ENCODE measurements around the gene CMTM4. TPM values are rescaled to one million over a fixed set of nuclear protein-coding genes. Genes with fewer than 3 reads are reported as not detected.

The CMTM4 gene
- total and polyA plus RNA-seq, 2 of the 8 experiments (the other 6 are each of a cell fraction or from before 2014, with no cell fraction given) = 35.3 to 51.7 TPM

DNA sequence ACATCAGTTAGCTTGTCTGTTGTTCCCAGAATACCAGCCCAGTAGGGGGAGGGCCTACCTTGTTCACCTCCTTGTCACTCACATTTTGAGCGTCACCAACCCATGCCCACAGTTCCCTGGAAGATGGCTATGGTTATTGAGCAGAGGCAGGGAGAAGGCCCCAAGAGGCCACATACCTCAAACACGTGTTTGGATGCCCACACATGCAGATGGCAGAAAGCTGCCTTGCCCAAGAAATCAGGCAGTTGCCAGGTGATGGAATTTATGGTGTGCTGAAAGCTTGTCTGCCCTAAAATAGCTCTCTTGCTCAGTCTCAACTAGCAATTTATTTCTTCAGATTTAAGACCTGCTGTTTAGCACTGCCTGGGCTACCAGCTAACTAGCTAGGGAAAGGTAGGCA, 16.5 kb upstream of the CMTM4 start:
- Histone ChIP-seq H4K5ac (ENCODE audit: insufficient read length, low read depth, low read length) (no peak overlapping the region), H2BK120ac (replicated peaks; ENCODE audit: low read depth, low read length) (no peak overlapping the region), H3K79me1 (ENCODE audit: low read depth, low read length) (no peaks in the 10 kb centered on the region; the same call in 1 of the 2 replicates), H3K23me2 (ENCODE audit: low read depth, low read length) (0 out of 2 replicates have a peak, but pooled peaks cover 2% of the 10 kb centered on the region), H3K56ac (replicated peaks; ENCODE audit: insufficient read length, low read depth, low read length) (no peak overlapping the region), H3K23ac (ENCODE audit: insufficient read length) (no peak overlapping the region), H2BK12ac (ENCODE audit: low read depth, low read length) (no peak overlapping the region), H3K79me2 (ENCODE audit: control insufficient read depth in 1 of 2, insufficient read depth in 2 of 2, low read length in 2 of 2) (no peaks in the 10 kb centered on the region), H3K9ac (replicated peaks in 1 of 4; ENCODE audit: extremely low read depth in 1 of 4, low read depth in 3 of 4, low read length in 3 of 4) (no peak overlapping the region), H3K27me3 (replicated peaks in 1 of 4; ENCODE audit: control insufficient read depth in 3 of 4, extremely low read depth in 1 of 4, insufficient read depth in 3 of 4, low read length in 3 of 4) (no peaks in the 10 kb centered on the region), H2BK15ac (ENCODE audit: low read length) (no peak overlapping the region), H2BK5ac (ENCODE audit: low read depth, low read length) (no peak overlapping the region), H4K8ac (ENCODE audit: extremely low read depth, insufficient read depth, low read length) (no peak overlapping the region), H3K4me3 (ENCODE audit: extremely low read depth in 1 of 4, insufficient read depth in 2 of 4, low read depth in 3 of 4, low read length in 4 of 4) (no peak overlapping the region), H2AK5ac (ENCODE audit: low read depth, low read length) (no peak overlapping the region), H2AFZ (ENCODE audit: low read length) (no peak overlapping the region), H3K9me3 (ENCODE audit: insufficient read depth in 2 of 2, low read depth in 1 of 2, low read length in 1 of 2) (no peaks in the 10 kb centered on the region), H2BK20ac (ENCODE audit: low read length) (no peak overlapping the region), H3K4ac (replicated peaks; ENCODE audit: insufficient read length, low read depth, low read length) (no peak overlapping the region), H3K18ac (ENCODE audit: extremely low read depth, low read length) (no peak overlapping the region), H4K20me1 (replicated peaks in 1 of 2; ENCODE audit: control insufficient read depth in 1 of 2, insufficient read depth in 2 of 2, low read length in 2 of 2) (peaks cover 2 to 5% of the 10 kb centered on the region in 2 experiments), H3K4me2 (ENCODE audit: insufficient read depth in 1 of 2, low read depth in 2 of 2, low read length in 2 of 2) (no peak overlapping the region), H3K27ac (ENCODE audit: low read depth, low read length) (no peak overlapping the region), H3K4me1 (replicated peaks in 1 of 4; ENCODE audit: control insufficient read depth in 3 of 4, insufficient read depth in 4 of 4, low read length in 3 of 4) (no peaks in the 10 kb centered on the region), H4K91ac (replicated peaks; ENCODE audit: insufficient read length, low read length) (no peak overlapping the region), H3K14ac (ENCODE audit: insufficient read length) (no peak overlapping the region), H3K36me3 (ENCODE audit: control insufficient read depth in 2 of 4, insufficient read depth in 4 of 4, low read length in 3 of 4) (no peaks in the 10 kb centered on the region; a peak in 1 of 8 replicates)
- POLR2A ChIA-PET (ENCODE audit: partially characterized antibody) = interaction anchor here (0.7 to 1.7 kb wide), 9 partner anchors 8 to 132 kb away, joined by 3 to 8 read pairs (median 4); partner anchors contain the start of genes CMTM4 and DYNC1LI2
- CTCF ChIA-PET (ENCODE audit: partially characterized antibody) = interaction anchor here (0.9 to 3.0 kb wide), 8 partner anchors 11 to 74 kb away, joined by 3 to 15 read pairs (median 4); no protein-coding TSS in a partner anchor
- FAIRE-seq (no peak), DNase-seq (ENCODE audit: low read depth in 1 of 2, low spot score in 2 of 2) (no peak)
- 73% methylated on average over 2 of the region's 2 CpGs; no CpG with 5 or more reads in 1 of the 2 experiments for WGBS, 2 experiments (ENCODE audit: extremely low coverage in 1 of 2, insufficient coverage in 1 of 2, insufficient read length in 1 of 2, insufficient replicate concordance in 2 of 2, low coverage in 1 of 2, low lambda C conversion rate in 2 of 2, missing lambda C conversion rate in 1 of 2)
- TF ChIP-seq MAFK (IDR thresholded peaks at IDR 0.05; ENCODE audit: low read depth, low read length) (no peak), SRF (IDR thresholded peaks at IDR 0.05; ENCODE audit: low read depth, low read length) (no peak), FOSL1 (IDR thresholded peaks at IDR 0.05; ENCODE audit: insufficient read depth, low read depth, low read length) (no peak), SUZ12 (IDR thresholded peaks at IDR 0.05; ENCODE audit: low read length) (no peak), BRCA1 (IDR thresholded peaks at IDR 0.05; ENCODE audit: low read depth, low read length) (no peak), NRF1 (IDR thresholded peaks at IDR 0.05; ENCODE audit: low read depth, low read length) (no peak)

Data from H1 (cell line).